Stimulated activated CD4-positive, alpha-beta T cell treated with anti-CD3 and anti-CD28 coated beads, Interleukin-2, amount 100 ng/mL, for 4 hours (primary cell): ENCODE measurements around the gene TECPR1.

Source experiments
- DNase-seq: peaks from one replicate; pipeline ENCODE4 v3.0.0-alpha.2; 2020; ENCODE audit warnings: low read depth

Gene TECPR1

DNA sequence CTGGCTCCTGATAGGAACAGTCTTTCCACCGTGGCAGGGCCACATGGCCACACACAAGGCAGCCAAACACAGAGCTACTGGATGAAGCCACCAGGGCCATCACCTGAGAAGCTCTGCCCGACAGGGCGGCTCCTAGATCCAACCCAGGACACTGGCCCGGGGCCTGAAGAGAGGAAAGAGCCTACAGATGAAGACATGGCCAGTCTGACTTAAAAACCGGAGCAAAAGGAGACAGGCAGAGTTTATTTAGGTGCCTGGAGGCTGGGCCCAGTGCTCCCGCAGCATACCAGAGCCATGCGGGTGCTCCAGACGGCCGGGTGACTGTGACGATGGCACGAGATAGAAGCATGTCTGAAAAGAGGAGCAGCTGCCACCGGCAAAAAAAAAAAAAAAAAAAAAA lies 3.9 kb downstream of the TECPR1 start:
- no peak for DNase-seq

DNA sequence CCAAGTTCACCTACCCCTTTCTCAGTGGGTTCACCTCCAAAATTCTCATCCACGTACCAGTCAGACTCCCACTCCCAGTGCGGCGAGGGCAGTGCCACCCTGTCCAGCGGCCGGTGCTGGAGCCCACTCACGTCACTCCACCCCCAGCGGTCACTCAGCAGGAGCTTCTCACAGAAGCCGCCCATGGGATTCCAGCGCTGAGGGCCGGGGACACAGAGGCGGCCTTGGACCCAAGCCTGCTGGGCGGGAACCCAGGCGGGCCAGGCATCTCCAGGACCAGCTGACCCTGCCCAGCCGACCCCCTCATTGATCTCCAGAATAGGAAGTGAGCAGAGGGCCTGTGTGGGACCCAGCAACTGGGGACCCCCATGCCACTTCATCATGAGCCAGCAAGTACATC lies 7.2 kb downstream of the TECPR1 start:
- no peak for DNase-seq

GRCh38 chr7:98242934-98243333 lies 9.1 kb downstream of the TECPR1 start:
- DNase-seq = no peak

GRCh38 chr7:98242342-98242741 lies 9.7 kb downstream of the TECPR1 start:
- no peak for DNase-seq

DNA sequence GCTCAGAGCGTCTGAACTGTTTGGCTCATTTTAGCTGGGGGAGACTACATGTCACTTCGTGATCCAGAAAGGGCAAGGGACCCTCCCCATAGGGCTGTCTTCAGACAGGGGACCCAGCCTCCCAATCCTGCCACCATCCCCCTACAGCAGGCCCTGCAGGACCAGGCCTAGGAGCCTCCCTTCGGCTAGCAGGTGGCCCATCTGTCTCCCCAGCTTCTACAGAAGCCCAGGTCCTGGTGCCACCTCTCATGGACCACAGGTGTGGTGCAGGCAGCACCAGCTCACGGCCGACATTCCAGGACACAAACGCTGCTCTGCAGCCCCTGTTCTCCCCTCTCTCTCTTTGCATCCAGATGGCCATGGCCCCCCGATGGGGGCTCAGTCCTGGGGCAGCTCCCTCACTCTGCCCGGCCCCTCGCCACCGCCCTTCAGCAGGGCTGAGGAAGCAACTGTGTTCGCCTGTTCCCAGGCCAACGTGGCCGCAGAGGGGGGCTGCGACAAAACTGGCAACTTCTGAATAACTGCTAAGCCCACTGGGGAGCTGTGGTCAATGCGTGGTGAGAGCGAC lies 10.3 kb downstream of the TECPR1 start:
- DNase-seq = no peak

- DNase-seq = no peak
Observed at GRCh38 chr7:98240961-98241673, 10.9 kb downstream of the TECPR1 start.

DNA sequence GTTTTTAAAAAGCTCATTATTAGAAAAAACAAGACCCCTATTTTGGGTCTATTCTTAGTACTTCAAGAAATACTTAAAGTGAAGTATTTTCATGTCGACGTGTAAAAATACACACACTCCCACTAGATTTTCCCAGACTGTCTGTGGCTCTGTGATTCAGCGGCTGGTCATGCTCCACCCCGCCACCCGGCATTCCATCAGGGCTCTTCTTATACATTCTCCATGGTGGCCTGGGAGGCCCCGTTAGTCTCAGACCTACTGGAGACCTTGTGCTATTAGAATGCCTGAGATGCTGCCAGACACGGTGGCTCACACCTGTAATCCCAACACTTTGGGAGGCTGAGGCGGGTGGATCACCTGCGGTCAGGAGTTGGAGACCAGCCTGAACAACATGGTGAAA lies 13.1 kb downstream of the TECPR1 start:
- no peak for DNase-seq

- no peak for DNase-seq
Observed at GRCh38 chr7:98238076-98238475, 14.0 kb downstream of the TECPR1 start.

DNA sequence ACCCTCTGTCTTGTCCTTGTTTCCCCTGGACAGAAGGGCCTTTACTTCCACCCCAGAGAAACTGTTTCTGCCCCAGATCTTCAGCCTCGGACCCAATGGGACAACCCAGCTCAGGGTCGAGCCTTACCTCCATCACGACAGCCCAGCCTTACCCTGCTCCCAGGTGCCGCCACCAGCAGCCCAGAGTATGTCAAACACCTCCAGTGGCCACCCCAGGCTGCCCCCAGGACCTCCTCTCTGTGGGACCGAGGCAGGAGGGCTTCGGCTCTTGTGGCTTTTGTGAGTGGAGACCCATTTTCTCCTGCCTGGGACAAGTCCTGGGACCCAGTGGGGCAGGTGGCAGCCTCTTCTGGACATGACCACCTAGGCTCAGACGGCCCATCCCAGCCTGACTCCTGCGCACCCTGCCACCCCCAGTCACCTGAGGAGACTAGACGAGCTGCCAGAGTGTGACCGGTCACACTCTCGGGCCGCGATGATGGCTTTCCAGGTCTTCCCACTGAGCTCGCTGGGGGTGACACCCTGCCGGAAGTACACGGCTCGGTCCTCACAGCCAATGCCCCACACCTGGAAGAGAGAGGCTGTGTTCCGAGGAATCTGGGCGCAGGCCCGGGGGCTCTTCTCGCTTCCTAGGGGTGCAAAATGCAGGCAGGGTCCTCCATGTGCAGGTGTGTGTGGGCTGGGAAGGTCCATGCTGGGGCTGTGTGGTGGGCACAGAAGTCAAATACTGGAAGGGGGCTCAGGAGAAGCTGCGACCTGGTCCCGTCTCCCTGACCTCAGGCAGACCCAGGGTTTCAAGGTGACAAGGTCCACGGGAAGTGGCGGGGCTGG lies 15.5 kb downstream of the TECPR1 start:
- DNase-seq = no peak

- DNase-seq = no peak
Observed at GRCh38 chr7:98235901-98236300, 16.1 kb downstream of the TECPR1 start.

DNA sequence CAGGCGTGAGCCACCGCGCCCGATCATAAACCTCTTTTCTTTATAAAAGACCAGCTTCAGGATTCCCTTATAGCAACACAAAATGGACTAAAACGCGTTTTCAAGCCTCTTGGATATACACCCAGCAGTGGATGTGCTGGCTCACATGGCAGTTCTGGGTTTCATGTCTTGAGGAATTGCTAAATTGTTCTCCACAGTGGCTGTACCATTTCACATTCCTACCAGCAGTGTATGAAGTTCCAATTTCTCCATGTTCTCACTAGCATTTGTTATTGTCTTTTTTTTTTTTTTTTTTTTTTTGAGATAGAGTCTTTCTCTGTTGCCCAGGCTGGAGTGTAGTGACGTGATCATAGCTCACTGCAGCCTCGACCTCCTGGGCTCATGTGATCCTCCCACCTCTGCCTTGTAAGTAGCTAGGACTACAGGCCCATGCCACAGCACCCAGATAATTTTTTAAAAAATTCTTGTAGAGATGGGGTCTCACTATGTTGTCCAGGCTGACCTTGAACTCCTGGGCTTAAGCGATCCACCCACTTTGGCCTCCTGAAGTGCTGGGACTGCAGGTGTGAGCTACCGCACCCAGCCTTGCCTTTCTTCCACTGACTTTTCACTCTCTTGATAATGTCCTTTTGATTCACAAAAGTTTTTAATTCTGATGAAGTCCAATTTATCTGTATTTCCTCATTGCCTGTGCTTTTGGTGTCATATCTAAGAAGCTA lies 17.4 kb downstream of the TECPR1 start:
- no peak for DNase-seq

GRCh38 chr7:98233219-98234070 lies 18.6 kb downstream of the TECPR1 start:
- DNase-seq = no peak

DNA sequence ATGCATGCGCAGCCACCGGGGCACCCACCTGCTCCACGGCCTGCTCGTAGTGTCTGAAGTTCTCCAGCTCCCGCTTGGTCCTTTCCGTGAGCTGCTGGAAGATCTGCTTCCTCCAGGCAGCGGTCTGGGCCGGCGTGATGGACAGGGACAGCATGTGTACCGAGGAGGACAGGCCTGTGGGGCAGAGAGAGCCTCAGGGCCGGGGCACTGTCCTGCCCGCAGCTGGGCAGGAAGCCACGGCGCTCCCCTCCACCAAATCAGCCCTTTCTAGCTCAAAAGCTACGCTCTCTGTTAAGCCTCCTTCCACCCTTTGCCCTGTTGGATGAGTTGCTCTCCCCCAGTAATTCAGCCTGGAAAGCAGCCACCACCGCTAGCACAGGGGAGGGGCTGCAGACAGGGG lies 19.2 kb downstream of the TECPR1 start:
- DNase-seq = no peak

DNA sequence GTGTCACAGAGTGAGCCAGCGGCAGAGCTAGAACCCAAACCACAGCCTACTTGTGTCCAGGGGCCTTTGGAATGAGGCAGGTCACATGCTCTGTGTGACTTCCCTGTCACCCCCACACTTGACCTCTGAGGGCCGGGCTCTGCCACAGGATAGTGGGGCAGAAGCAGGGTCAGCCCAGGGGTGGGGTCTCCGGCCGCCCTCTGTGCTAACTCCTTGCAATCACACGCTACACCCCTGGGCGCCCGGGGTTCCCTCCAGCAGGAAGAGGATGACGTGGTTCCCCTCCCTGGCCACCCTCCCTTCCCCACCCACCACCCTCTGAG lies 19.8 kb downstream of the TECPR1 start:
- no peak for DNase-seq

DNA sequence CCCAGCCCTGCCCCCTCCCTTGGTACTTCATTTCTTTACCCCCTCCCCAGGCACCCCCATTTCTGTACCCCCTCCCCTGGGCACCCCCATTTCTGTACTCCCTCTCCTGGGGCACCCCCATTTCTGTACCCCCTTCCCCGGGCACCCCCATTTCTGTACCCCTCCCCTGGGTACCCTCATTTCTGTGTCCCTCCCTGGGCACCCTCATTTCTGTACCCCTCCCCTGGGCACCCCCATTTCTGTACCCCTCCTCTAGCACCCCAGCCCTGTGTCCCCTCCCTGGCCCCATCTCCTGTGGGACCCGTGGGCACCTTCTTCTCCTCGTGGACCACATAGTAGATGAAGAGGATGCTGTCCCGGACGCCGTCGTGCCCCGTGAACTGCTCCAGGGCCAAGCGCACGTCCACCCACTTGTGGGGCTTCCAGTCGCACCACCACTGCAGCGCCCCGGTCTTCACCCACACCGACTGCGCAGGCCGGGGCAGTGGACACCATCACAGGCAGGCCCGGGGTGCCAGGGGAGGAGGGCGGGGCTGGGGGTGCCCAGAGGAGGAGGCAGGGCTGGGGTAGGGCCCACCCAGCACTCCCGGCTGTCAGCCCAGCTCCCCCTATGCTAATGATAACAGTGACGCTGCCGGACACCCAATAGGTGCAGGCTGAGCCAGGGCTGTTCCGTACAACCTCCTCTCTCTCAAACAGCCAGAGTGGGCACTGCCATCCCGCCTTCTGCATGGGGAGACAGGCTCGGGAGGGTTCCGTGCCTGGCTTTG lies 20.4 kb downstream of the TECPR1 start:
- DNase-seq = no peak

GRCh38 chr7:98230746-98231471 lies 21.1 kb downstream of the TECPR1 start:
- no peak for DNase-seq

GRCh38 chr7:98229991-98230745 lies 21.9 kb downstream of the TECPR1 start:
- DNase-seq = no peak

- DNase-seq = no peak
Observed at GRCh38 chr7:98229441-98229840, 22.6 kb downstream of the TECPR1 start.

DNA sequence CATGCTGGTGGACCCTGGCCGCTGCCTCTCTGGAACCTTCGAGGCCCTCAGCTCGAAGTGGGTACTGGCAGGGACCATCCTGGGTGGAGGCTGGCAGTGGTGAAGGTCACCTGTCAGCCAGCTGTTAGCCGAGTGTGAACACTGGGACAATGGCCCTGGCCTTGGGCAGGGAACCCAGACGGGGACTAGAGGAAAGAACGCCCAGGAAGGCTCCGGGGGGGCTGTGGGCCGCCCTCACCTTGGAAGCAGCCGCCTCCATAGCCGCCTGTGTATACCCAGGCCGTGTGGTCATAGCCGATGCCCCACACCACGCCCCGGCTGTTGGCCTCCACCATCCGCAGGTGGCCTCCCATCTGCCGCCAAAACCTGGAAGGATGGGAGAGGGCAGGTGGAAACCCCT lies 23.2 kb downstream of the TECPR1 start:
- no peak for DNase-seq

DNA sequence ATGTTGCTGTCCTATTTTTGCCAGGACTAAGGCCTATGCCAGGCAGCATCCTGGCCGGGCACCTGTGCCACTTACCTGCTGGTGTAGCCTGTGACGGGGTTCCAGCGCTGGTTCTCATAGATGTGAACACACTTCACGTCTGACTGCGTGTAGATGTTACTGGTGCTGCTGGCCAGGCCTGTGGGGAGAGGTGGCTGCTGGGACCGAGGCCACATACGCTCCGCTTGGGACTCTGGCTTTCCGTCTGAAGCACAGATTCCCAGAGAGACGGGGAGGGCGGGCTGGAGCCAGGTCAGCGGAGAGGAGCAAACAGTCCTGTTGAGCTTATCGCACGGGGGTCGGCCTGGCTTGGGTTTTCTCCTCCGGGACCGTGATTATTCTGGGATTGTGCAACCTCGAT lies 24.1 kb downstream of the TECPR1 start:
- DNase-seq = no peak
